H1 (cell line): ENCODE data around the gene EFNA3. TPM values are rescaled to one million over a fixed set of nuclear protein-coding genes. Genes with fewer than 3 reads are reported as not detected.
A peak's percentile ranks its signal among the peaks of the same experiment; 100 is the strongest.

Experiments
- ASH2L ChIP-seq: fragments of 200-600, 300-600 bp; sonication (generic); IDR thresholded peaks from one replicate; pipeline ENCODE4 v1.7.1; 2017; ENCODE audit warnings: low read length
- BRCA1 ChIP-seq: IDR thresholded peaks from 2 replicates; pipeline ENCODE4 v1.6.1; 2012; ENCODE audit warnings: low read depth, low read length, improper control_type of control experiment
- CBX8 ChIP-seq: fragments of 300-800, 300-1000 bp; sonication (generic); IDR thresholded peaks from 2 replicates; pipeline ENCODE4 v1.7.1; 2016; ENCODE audit warnings: low read depth, low read length, borderline replicate concordance
- CTBP2 ChIP-seq: IDR thresholded peaks from 2 replicates; pipeline ENCODE4 v1.7.0; 2011; ENCODE audit warnings: borderline replicate concordance, mild to moderate bottlenecking, moderate library complexity, mixed read lengths, low read length; ENCODE audit not compliant: insufficient read depth, insufficient read length
- EZH2 ChIP-seq: fragments of 200-600 bp; sonication (generic); IDR thresholded peaks from 2 replicates; pipeline ENCODE4 v1.7.1; 2012; ENCODE audit warnings: low read depth, mild to moderate bottlenecking, moderate library complexity, low read length, inconsistent platforms; ENCODE audit not compliant: severe bottlenecking
- FOSL1 ChIP-seq: IDR thresholded peaks from 2 replicates; pipeline ENCODE4 v1.6.1; 2011; ENCODE audit warnings: mild to moderate bottlenecking, low read depth, low read length, moderate library complexity; ENCODE audit not compliant: insufficient read depth
- JUND ChIP-seq: IDR thresholded peaks from 2 replicates; pipeline ENCODE4 v1.6.1; 2011; ENCODE audit warnings: mild to moderate bottlenecking, improper control_type of control experiment, low read length
- KDM5A ChIP-seq: fragments of 200-600 bp; IDR thresholded peaks from 2 replicates; pipeline ENCODE4 v1.7.1; 2012; ENCODE audit warnings: mild to moderate bottlenecking, low read length, inconsistent platforms, mixed read lengths
- MAFK ChIP-seq: IDR thresholded peaks from 2 replicates; pipeline ENCODE4 v1.6.1; 2012; ENCODE audit warnings: low read depth, mild to moderate bottlenecking, improper control_type of control experiment, low read length
- POLR2AphosphoS5 ChIP-seq: IDR thresholded peaks from 2 replicates; pipeline ENCODE4 v1.6.1; 2011; ENCODE audit warnings: low read depth, low read length
- RNF2 ChIP-seq: fragments of 200-900, 300-1000 bp; sonication (generic); IDR thresholded peaks from 2 replicates; pipeline ENCODE4 v1.7.1; 2016; ENCODE audit warnings: borderline replicate concordance, low read depth, mild to moderate bottlenecking, antibody characterized with exemption, low read length; ENCODE audit not compliant: poor library complexity, severe bottlenecking; ENCODE audit errors: missing control alignments
- RXRA ChIP-seq: IDR thresholded peaks from 2 replicates; pipeline ENCODE4 v1.6.1; 2011; ENCODE audit warnings: low read depth, mild to moderate bottlenecking, low read length, moderate library complexity; ENCODE audit not compliant: insufficient read depth
- SAP30 ChIP-seq: fragments of 300-600 bp; sonication (generic); IDR thresholded peaks from 2 replicates; pipeline ENCODE4 v1.7.1; 2012; ENCODE audit warnings: low read length, moderate library complexity, mild to moderate bottlenecking, inconsistent platforms; ENCODE audit not compliant: insufficient read depth, insufficient replicate concordance
- SP4 ChIP-seq: IDR thresholded peaks from 2 replicates; pipeline ENCODE4 v1.6.1; 2012; ENCODE audit warnings: low read length, inconsistent platforms
- ZNF274 ChIP-seq: IDR thresholded peaks from 2 replicates; pipeline ENCODE4 v1.7.0; 2012; ENCODE audit warnings: low read length, borderline replicate concordance; ENCODE audit errors: extremely low read depth
- polyA plus RNA-seq, 7 experiments: library from polyadenylated mRNA; depleted of rRNA in 3 of 7; stranded (reverse) in 5 of 7; unstranded in 2 of 7; fragments of >200 nt in 5 of 7; fragments of 200-250 nt in 2 of 7; gene quantifications; 1 replicate in 5 of 7; 2 replicates in 1 of 7; 4 replicates in 1 of 7; pipeline versions ENCODE4 v1.2.1 to v1.2.3, GENCODE V29; 2011 to 2013; ENCODE audit warnings: missing spikeins in 2 of 7, mixed read lengths in 2 of 7
- total RNA-seq: library from RNA; stranded (reverse); fragmentation: NEBNext Ultra II Directional; extraction: Animal tissue kit (Norgen Biotek cat#: 25700); gene quantifications from 2 replicates; pipeline ENCODE4 v1.2.1, GENCODE V29; 2021
- TF ChIP-seq, protein P1 (sequence below): IDR thresholded peaks from 2 replicates; pipeline ENCODE4 v1.6.1; 2012; ENCODE audit warnings: low read length, inconsistent platforms
- TF ChIP-seq, protein P2 (sequence below), 3 experiments: IDR thresholded peaks; 1 replicate in 2 of 3; 2 replicates in 1 of 3; pipeline versions ENCODE4 v1.5.1 to v1.6.1; 2011; ENCODE audit warnings: low read length in 3 of 3, mild to moderate bottlenecking in 3 of 3, inconsistent platforms in 2 of 3, low read depth in 1 of 3, moderate library complexity in 1 of 3; ENCODE audit not compliant: insufficient read depth in 1 of 3; ENCODE audit errors: control extremely low read depth in 1 of 3
- TF ChIP-seq, protein P3 (sequence below): IDR thresholded peaks from 2 replicates; pipeline ENCODE4 v1.6.1; 2012; ENCODE audit warnings: inconsistent platforms

Gene EFNA3
- total and polyA plus RNA-seq, 2 of the 8 experiments (the other 6 are each of a cell fraction or from before 2014, with no cell fraction given), result 10.8 to 13.8 TPM

DNA sequence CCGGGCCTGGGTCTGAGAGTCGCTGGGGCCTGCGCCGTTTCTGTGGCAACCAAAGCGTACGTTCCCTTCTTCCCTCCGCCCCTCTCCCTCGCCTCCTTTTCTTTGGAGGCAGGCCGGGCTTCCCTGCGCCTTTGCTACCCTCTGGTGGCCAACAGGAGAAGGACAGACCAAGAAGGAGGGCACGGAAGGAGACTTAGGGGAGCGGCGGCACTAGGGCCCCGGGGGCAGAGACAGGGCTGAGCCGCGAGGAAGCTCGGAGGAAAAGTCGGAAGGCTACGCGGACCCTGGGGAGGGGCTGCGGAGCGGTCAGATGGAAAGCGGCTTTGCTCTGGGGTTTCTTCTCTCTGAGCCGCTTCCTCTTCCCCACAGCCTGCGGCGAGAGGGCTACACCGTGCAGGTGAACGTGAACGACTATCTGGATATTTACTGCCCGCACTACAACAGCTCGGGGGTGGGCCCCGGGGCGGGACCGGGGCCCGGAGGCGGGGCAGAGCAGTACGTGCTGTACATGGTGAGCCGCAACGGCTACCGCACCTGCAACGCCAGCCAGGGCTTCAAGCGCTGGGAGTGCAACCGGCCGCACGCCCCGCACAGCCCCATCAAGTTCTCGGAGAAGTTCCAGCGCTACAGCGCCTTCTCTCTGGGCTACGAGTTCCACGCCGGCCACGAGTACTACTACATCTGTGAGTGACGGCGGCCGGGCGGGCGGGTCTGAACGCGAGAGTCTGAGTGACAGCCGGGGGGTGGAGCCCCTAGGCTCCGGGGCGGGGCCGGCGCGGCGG lies 6.3 kb downstream of the EFNA3 start (continued):
- TF ChIP-seq RXRA (no peak), BRCA1 (no peak), SAP30 (no peak), ZNF274 (no peak), EZH2 (no peak), FOSL1 (peak; percentile 96), CBX8 (no peak), POLR2AphosphoS5 (no peak), SP4 (peak; percentile 88; the same call in 1 of the 2 replicates), MAFK (no peak), RNF2 (no peak), ASH2L (peak; percentile 74), CTBP2 (no peak), KDM5A (peak; percentile 49; the same call in 1 of the 2 replicates), JUND (peak; percentile 76)
- TF ChIP-seq, protein P1, sequence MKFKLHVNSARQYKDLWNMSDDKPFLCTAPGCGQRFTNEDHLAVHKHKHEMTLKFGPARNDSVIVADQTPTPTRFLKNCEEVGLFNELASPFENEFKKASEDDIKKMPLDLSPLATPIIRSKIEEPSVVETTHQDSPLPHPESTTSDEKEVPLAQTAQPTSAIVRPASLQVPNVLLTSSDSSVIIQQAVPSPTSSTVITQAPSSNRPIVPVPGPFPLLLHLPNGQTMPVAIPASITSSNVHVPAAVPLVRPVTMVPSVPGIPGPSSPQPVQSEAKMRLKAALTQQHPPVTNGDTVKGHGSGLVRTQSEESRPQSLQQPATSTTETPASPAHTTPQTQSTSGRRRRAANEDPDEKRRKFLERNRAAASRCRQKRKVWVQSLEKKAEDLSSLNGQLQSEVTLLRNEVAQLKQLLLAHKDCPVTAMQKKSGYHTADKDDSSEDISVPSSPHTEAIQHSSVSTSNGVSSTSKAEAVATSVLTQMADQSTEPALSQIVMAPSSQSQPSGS, result peak; percentile 86
- TF ChIP-seq, protein P2, sequence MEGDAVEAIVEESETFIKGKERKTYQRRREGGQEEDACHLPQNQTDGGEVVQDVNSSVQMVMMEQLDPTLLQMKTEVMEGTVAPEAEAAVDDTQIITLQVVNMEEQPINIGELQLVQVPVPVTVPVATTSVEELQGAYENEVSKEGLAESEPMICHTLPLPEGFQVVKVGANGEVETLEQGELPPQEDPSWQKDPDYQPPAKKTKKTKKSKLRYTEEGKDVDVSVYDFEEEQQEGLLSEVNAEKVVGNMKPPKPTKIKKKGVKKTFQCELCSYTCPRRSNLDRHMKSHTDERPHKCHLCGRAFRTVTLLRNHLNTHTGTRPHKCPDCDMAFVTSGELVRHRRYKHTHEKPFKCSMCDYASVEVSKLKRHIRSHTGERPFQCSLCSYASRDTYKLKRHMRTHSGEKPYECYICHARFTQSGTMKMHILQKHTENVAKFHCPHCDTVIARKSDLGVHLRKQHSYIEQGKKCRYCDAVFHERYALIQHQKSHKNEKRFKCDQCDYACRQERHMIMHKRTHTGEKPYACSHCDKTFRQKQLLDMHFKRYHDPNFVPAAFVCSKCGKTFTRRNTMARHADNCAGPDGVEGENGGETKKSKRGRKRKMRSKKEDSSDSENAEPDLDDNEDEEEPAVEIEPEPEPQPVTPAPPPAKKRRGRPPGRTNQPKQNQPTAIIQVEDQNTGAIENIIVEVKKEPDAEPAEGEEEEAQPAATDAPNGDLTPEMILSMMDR (IDR thresholded peaks at IDR 0.05; ENCODE audit: control extremely low read depth in 1 of 3, insufficient read depth in 1 of 3, low read depth in 1 of 3, low read length in 3 of 3), result peak in 2 of 3 experiments; percentile 96 to 97; a peak in 3 of 4 replicates
- TF ChIP-seq, protein P3, sequence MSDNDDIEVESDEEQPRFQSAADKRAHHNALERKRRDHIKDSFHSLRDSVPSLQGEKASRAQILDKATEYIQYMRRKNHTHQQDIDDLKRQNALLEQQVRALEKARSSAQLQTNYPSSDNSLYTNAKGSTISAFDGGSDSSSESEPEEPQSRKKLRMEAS, result 0 out of 2 replicates have a peak, but pooled peaks have one; percentile 60
